DMS 273 (cell line): Measurements from ENCODE around the gene RGL2.
"Not testable (repeated sequence)": the region's sequence is repeated elsewhere in the genome, so short reads cannot be mapped to it uniquely, and the experiment has no call there.

Experiments
- DNase-seq: peaks from one replicate; lab custom pipeline; 2025; ENCODE audit not compliant: unreplicated experiment; lab: John Stamatoyannopoulos, UW

Gene RGL2

GRCh38 chr6:33273924-33274902 lies 24.5 kb downstream of the RGL2 start:
- peak; percentile 38 for DNase-seq

- DNase-seq: peak; percentile 40
These were observed 25.4 kb downstream of the RGL2 start for GRCh38 chr6:33273129-33273923.

GRCh38 chr6:33272275-33273128 lies 26.2 kb downstream of the RGL2 start:
- no peak for DNase-seq

- peak; percentile 99 for DNase-seq
These were observed 27.1 kb downstream of the RGL2 start, which contains the start of the genes RPS18 and VPS52 for GRCh38 chr6:33271468-33272274. TSS of gene RPS18 (plus strand) at chr6:33272075. CDS start at chr6:33272120, 45 bp downstream. TSS of gene VPS52 (minus strand) at chr6:33271876. CDS start at chr6:33271675, 201 bp downstream.

GRCh38 chr6:33271117-33271467 lies 27.6 kb downstream of the RGL2 start:
- DNase-seq: peak; percentile 77

- DNase-seq: no peak
These were observed 34.7 kb downstream of the RGL2 start for GRCh38 chr6:33264015-33264414.

GRCh38 chr6:33262490-33262889 lies 36.3 kb downstream of the RGL2 start:
- not testable (repeated sequence) for DNase-seq

GRCh38 chr6:33259032-33259431 lies 39.7 kb downstream of the RGL2 start:
- no peak for DNase-seq

- DNase-seq: no peak
These were observed 44.2 kb downstream of the RGL2 start for GRCh38 chr6:33254591-33254990.

GRCh38 chr6:33252759-33253158 lies 46.0 kb downstream of the RGL2 start:
- DNase-seq: no peak

- no peak for DNase-seq
These were observed 47.2 kb downstream of the RGL2 start for GRCh38 chr6:33251395-33252012.

GRCh38 chr6:33250731-33251130 lies 48.0 kb downstream of the RGL2 start:
- no peak for DNase-seq

GRCh38 chr6:33249732-33250630 lies 48.8 kb downstream of the RGL2 start:
- DNase-seq: peak; percentile 59

- DNase-seq: peak; percentile 100
These were observed 49.6 kb downstream of the RGL2 start for GRCh38 chr6:33248932-33249731.

- DNase-seq: peak; percentile 89
These were observed 50.2 kb downstream of the RGL2 start for GRCh38 chr6:33248643-33248931.

- peak; percentile 97 for DNase-seq
These were observed 50.6 kb downstream of the RGL2 start for GRCh38 chr6:33247977-33248642.

- no peak for DNase-seq
These were observed 55.3 kb downstream of the RGL2 start for GRCh38 chr6:33243476-33243875.
